Ovary (tissue), 9 donors: ENCODE data around the gene ROBO2. TPM values are rescaled to one million over a fixed set of nuclear protein-coding genes. Genes with fewer than 3 reads are reported as not detected.

Experiments
- DNase-seq, 5 donors: peaks; one replicate each; pipeline ENCODE4 v3.0.0-alpha.2; 2019 to 2020
- H3K27ac ChIP-seq, 2 donors: fragments of 200-600 bp; one replicate each; pipeline versions ENCODE4 v1.5.1 to v1.8.0; 2019 to 2022
- H3K27me3 ChIP-seq: fragments of 200-600 bp; one replicate; pipeline ENCODE4 v1.8.0; 2022
- H3K36me3 ChIP-seq: fragments of 200-600 bp; sonication (generic); one replicate; pipeline ENCODE4 v1.5.1; 2019
- H3K4me1 ChIP-seq: one replicate; pipeline ENCODE4 v1.8.1; 2013; ENCODE audit warnings: mild to moderate bottlenecking, moderate library complexity; ENCODE audit not compliant: insufficient read depth
- H3K4me3 ChIP-seq: fragments of 200-600 bp; sonication (generic); one replicate; pipeline ENCODE4 v1.5.1; 2017
- H3K9me3 ChIP-seq, 2 donors: fragments of 200-600 bp in 1 of 2; sonication (generic) in 1 of 2; one replicate each; pipeline versions ENCODE4 v1.5.1 to v1.8.1; 2013 to 2019; ENCODE audit warnings: mild to moderate bottlenecking in 1 of 2, moderate library complexity in 1 of 2
- CTCF ChIP-seq, 3 donors: fragments of 450-650 bp in 2 of 3; fragments of 200-600 bp in 1 of 3; IDR thresholded peaks; one replicate each; pipeline versions ENCODE4 v1.5.1 to v1.8.0; 2016 to 2022; ENCODE audit warnings: antibody characterized with exemption in 3 of 3, mild to moderate bottlenecking in 1 of 3
- EP300 ChIP-seq: sonication (generic); formaldehyde crosslinking; IDR thresholded peaks from one replicate; pipeline ENCODE4 v1.6.1; 2017; ENCODE audit warnings: antibody characterized with exemption
- POLR2A ChIP-seq: fragments of 450-650 bp; IDR thresholded peaks from one replicate; pipeline ENCODE4 v1.6.1; 2017; ENCODE audit warnings: antibody characterized with exemption, mild to moderate bottlenecking, moderate library complexity
- WGBS, 3 donors: extraction: QIAGEN DNeasy Blood & Tissue Kit in 1 of 3; methylation state at CpG; one replicate each; pipeline versions ENCODE4 v1.1.5 to v1.1.7; 2013 to 2017; 5-methylcytosine and 5-hydroxymethylcytosine counted together
- intact Hi-C, 4 donors: fragments of 100-400 bp; cut with DNase I; formaldehyde crosslinking; loops; one replicate each; pipeline versions ENCODE4 v1.11.0 to v1.15.1; 2022 to 2023
- polyA plus RNA-seq, 2 donors: library from polyadenylated mRNA; stranded (reverse); fragments of 200-250 nt in 1 of 2; fragments of 350-450 nt in 1 of 2; fragmentation: Illumina TruSeq in 1 of 2; extraction: RNeasy Lipid Tissue Mini Kit (QIAGEN cat#74804) in 1 of 2; gene quantifications; one replicate each; pipeline ENCODE4 v1.2.3, GENCODE V29; 2013 to 2014
- total RNA-seq, 7 donors: library from RNA; depleted of rRNA in 2 of 7; stranded (reverse); fragments of >200 nt in 2 of 7; fragmentation: NEBNext Ultra II Directional in 3 of 7; extraction: Animal tissue kit (Norgen Biotek cat#: 25700) in 3 of 7; gene quantifications; one replicate each; pipeline versions ENCODE4 v1.1.0 to v1.2.4, GENCODE V29; 2016 to 2023
- donor health status: DM: no; HTN: no; CAD: no; lungs with moderate emphysema.
- donor health status: DM: no; HTN: no; CAD: no.
- donor health status: Bipolar disorder and iron deficiency.
- donor health status: DM: yes; HTN: yes; CAD: no.
- donor health status: DM: no; HTN: no; CAD: no.
- donor health status: DM: yes; HTN: yes; CAD: no.

Gene ROBO2
- total and polyA plus RNA-seq, 9 donors, result 3.4 to 14.8 (median 5.6) TPM

- Histone ChIP-seq H3K27ac (peak overlapping the region; percentile 85 to 94), H3K4me1 (peaks cover 4% of the 10 kb centered on the region), H3K36me3 (no peaks in the 10 kb centered on the region), H3K9me3 (no peaks in the 10 kb centered on the region), H3K4me3 (peak overlapping the region; percentile 40), H3K27me3 (no peaks in the 10 kb centered on the region)
- peak in 1 of 5 donors; percentile 28 for DNase-seq
- intact Hi-C loops, result loop anchor here in 2 of 4 donors (5.0 to 10.0 kb wide), 2 partner anchors 212 to 215 kb away; no protein-coding TSS in a partner anchor
- 2 to 3% (median 2%) methylated on average over 11 of the region's 11 CpGs for WGBS, 3 donors
- no peak for TF ChIP-seq EP300
- no peak for TF ChIP-seq CTCF (IDR thresholded peaks at IDR 0.05)
- TF ChIP-seq POLR2A, result no peak
Observed at GRCh38 chr3:77040216-77040615, 317 bp downstream of the ROBO2 start.

- Histone ChIP-seq H3K4me3 (no peak overlapping the region), H3K27ac (no peak overlapping the region), H3K4me1 (peaks cover 4% of the 10 kb centered on the region), H3K9me3 (no peaks in the 10 kb centered on the region), H3K27me3 (no peaks in the 10 kb centered on the region), H3K36me3 (no peaks in the 10 kb centered on the region)
- intact Hi-C loops, result loop anchor here in 2 of 4 donors (5.0 to 10.0 kb wide), 2 partner anchors 211 to 214 kb away; no protein-coding TSS in a partner anchor
- no peak for TF ChIP-seq EP300
- no peak for TF ChIP-seq POLR2A
- TF ChIP-seq CTCF (IDR thresholded peaks at IDR 0.05), result no peak
- WGBS, 3 donors, result 11 to 26% (median 20%) methylated on average over 9 of the region's 9 CpGs
- peak in 2 of 5 donors; percentile 14 to 17 for DNase-seq
Observed at GRCh38 chr3:77040926-77041722, 1.2 kb downstream of the ROBO2 start.

GRCh38 chr3:77041811-77042210 is 1.9 kb downstream of the ROBO2 start:
- no peaks in the 10 kb centered on the region for H3K27me3 ChIP-seq

GRCh38 chr3:77042343-77042742 is 2.4 kb downstream of the ROBO2 start:
- H3K9me3 ChIP-seq, result no peaks in the 10 kb centered on the region
- DNase-seq, result no peak
- no peaks in the 10 kb centered on the region for H3K27me3 ChIP-seq
- no peak overlapping the region for H3K27ac ChIP-seq
- WGBS, 3 donors, result 17 to 49% (median 38%) methylated on average over 2 of the region's 2 CpGs
- no peak overlapping the region for H3K4me3 ChIP-seq
- intact Hi-C loops, result loop anchor here in 2 of 4 donors (5.0 to 10.0 kb wide), 2 partner anchors 210 to 212 kb away; no protein-coding TSS in a partner anchor
- no peaks in the 10 kb centered on the region for H3K36me3 ChIP-seq
- peaks cover 4% of the 10 kb centered on the region for H3K4me1 ChIP-seq
- TF ChIP-seq POLR2A (no peak), CTCF (IDR thresholded peaks at IDR 0.05) (no peak), EP300 (no peak)

More at GRCh38 chr3:77041811-77042210, 1.9 kb downstream of the ROBO2 start:
- Histone ChIP-seq H3K4me1 (peaks cover 4% of the 10 kb centered on the region), H3K36me3 (no peaks in the 10 kb centered on the region), H3K4me3 (no peak overlapping the region), H3K27ac (no peak overlapping the region), H3K9me3 (no peaks in the 10 kb centered on the region)
- intact Hi-C loops, result loop anchor here in 2 of 4 donors (5.0 to 10.0 kb wide), 2 partner anchors 210 to 213 kb away; no protein-coding TSS in a partner anchor
- DNase-seq, result no peak
- 28 to 55% (median 38%) methylated on average over 2 of the region's 2 CpGs for WGBS, 3 donors
- no peak for TF ChIP-seq POLR2A
- no peak for TF ChIP-seq CTCF (IDR thresholded peaks at IDR 0.05)
- no peak for TF ChIP-seq EP300
